ENCODE data around the gene CABCOCO1.

Gene CABCOCO1

GRCh38 chr10:61628875-61629513, 33.7 kb upstream of the CABCOCO1 start:
- H3K4me1 ChIP-seq (ENCODE audit: control insufficient read depth, insufficient read depth, low read length), result no peaks in the 10 kb centered on the region

GRCh38 chr10:61629576-61629975, 33.2 kb upstream of the CABCOCO1 start:
- Histone ChIP-seq H3K27me3 (ENCODE audit: control insufficient read depth, insufficient read depth, low read length) (no peaks in the 10 kb centered on the region), H3K36me3 (ENCODE audit: control insufficient read depth, insufficient read depth, low read length) (no peaks in the 10 kb centered on the region), H3K4me1 (ENCODE audit: control insufficient read depth, insufficient read depth, low read length) (no peaks in the 10 kb centered on the region), H3K9me3 (ENCODE audit: control insufficient read depth, low read length) (no peaks in the 10 kb centered on the region), H3K4me3 (ENCODE audit: low read length) (no peak overlapping the region), H3K9ac (ENCODE audit: low read length) (no peak overlapping the region)

More at GRCh38 chr10:61628875-61629513, 33.7 kb upstream of the CABCOCO1 start:
- no peak overlapping the region for H3K4me3 ChIP-seq (ENCODE audit: low read length)
- no peaks in the 10 kb centered on the region for H3K27me3 ChIP-seq (ENCODE audit: control insufficient read depth, insufficient read depth, low read length)
- H3K36me3 ChIP-seq (ENCODE audit: control insufficient read depth, insufficient read depth, low read length), result no peaks in the 10 kb centered on the region
- H3K9me3 ChIP-seq (ENCODE audit: control insufficient read depth, low read length), result no peaks in the 10 kb centered on the region
- H3K9ac ChIP-seq (ENCODE audit: low read length), result no peak overlapping the region

- Histone ChIP-seq H3K9me3 (ENCODE audit: control insufficient read depth, low read length) (no peaks in the 10 kb centered on the region), H3K36me3 (ENCODE audit: control insufficient read depth, insufficient read depth, low read length) (no peaks in the 10 kb centered on the region), H3K4me3 (ENCODE audit: low read length) (no peak overlapping the region), H3K9ac (ENCODE audit: low read length) (no peak overlapping the region), H3K27me3 (ENCODE audit: control insufficient read depth, insufficient read depth, low read length) (no peaks in the 10 kb centered on the region), H3K4me1 (ENCODE audit: control insufficient read depth, insufficient read depth, low read length) (no peaks in the 10 kb centered on the region)
These were observed 30.6 kb upstream of the CABCOCO1 start for GRCh38 chr10:61632057-61632670.

GRCh38 chr10:61633665-61634064, 29.1 kb upstream of the CABCOCO1 start:
- no peaks in the 10 kb centered on the region for H3K9me3 ChIP-seq (ENCODE audit: control insufficient read depth, low read length)
- H3K9ac ChIP-seq (ENCODE audit: low read length), result no peak overlapping the region
- H3K4me1 ChIP-seq (ENCODE audit: control insufficient read depth, insufficient read depth, low read length), result no peaks in the 10 kb centered on the region
- H3K36me3 ChIP-seq (ENCODE audit: control insufficient read depth, insufficient read depth, low read length), result no peaks in the 10 kb centered on the region
- H3K27me3 ChIP-seq (ENCODE audit: control insufficient read depth, insufficient read depth, low read length), result no peaks in the 10 kb centered on the region
- no peak overlapping the region for H3K4me3 ChIP-seq (ENCODE audit: low read length)

GRCh38 chr10:61634746-61635145, 28.0 kb upstream of the CABCOCO1 start:
- H3K27me3 ChIP-seq (ENCODE audit: control insufficient read depth, insufficient read depth, low read length), result no peaks in the 10 kb centered on the region
- H3K4me1 ChIP-seq (ENCODE audit: control insufficient read depth, insufficient read depth, low read length), result no peaks in the 10 kb centered on the region
- H3K4me3 ChIP-seq (ENCODE audit: low read length), result no peak overlapping the region
- no peaks in the 10 kb centered on the region for H3K9me3 ChIP-seq (ENCODE audit: control insufficient read depth, low read length)
- H3K9ac ChIP-seq (ENCODE audit: low read length), result no peak overlapping the region
- no peaks in the 10 kb centered on the region for H3K36me3 ChIP-seq (ENCODE audit: control insufficient read depth, insufficient read depth, low read length)

GRCh38 chr10:61635471-61635870, 27.3 kb upstream of the CABCOCO1 start:
- no peaks in the 10 kb centered on the region for H3K9me3 ChIP-seq (ENCODE audit: control insufficient read depth, low read length)
- H3K27me3 ChIP-seq (ENCODE audit: control insufficient read depth, insufficient read depth, low read length), result no peaks in the 10 kb centered on the region
- no peaks in the 10 kb centered on the region for H3K4me1 ChIP-seq (ENCODE audit: control insufficient read depth, insufficient read depth, low read length)
- no peak overlapping the region for H3K4me3 ChIP-seq (ENCODE audit: low read length)
- no peak overlapping the region for H3K9ac ChIP-seq (ENCODE audit: low read length)
- H3K36me3 ChIP-seq (ENCODE audit: control insufficient read depth, insufficient read depth, low read length), result no peaks in the 10 kb centered on the region

- H3K36me3 ChIP-seq (ENCODE audit: control insufficient read depth, insufficient read depth, low read length), result no peaks in the 10 kb centered on the region
- no peaks in the 10 kb centered on the region for H3K27me3 ChIP-seq (ENCODE audit: control insufficient read depth, insufficient read depth, low read length)
- H3K9ac ChIP-seq (ENCODE audit: low read length), result no peak overlapping the region
- no peaks in the 10 kb centered on the region for H3K4me1 ChIP-seq (ENCODE audit: control insufficient read depth, insufficient read depth, low read length)
- no peaks in the 10 kb centered on the region for H3K9me3 ChIP-seq (ENCODE audit: control insufficient read depth, low read length)
- no peak overlapping the region for H3K4me3 ChIP-seq (ENCODE audit: low read length)
These were observed 26.8 kb upstream of the CABCOCO1 start for GRCh38 chr10:61635932-61636331.

GRCh38 chr10:61639952-61640351, 22.8 kb upstream of the CABCOCO1 start:
- no peak overlapping the region for H3K4me3 ChIP-seq (ENCODE audit: low read length)
- H3K9me3 ChIP-seq (ENCODE audit: control insufficient read depth, low read length), result no peaks in the 10 kb centered on the region
- H3K4me1 ChIP-seq (ENCODE audit: control insufficient read depth, insufficient read depth, low read length), result no peaks in the 10 kb centered on the region
- no peaks in the 10 kb centered on the region for H3K27me3 ChIP-seq (ENCODE audit: control insufficient read depth, insufficient read depth, low read length)
- H3K9ac ChIP-seq (ENCODE audit: low read length), result no peak overlapping the region
- no peaks in the 10 kb centered on the region for H3K36me3 ChIP-seq (ENCODE audit: control insufficient read depth, insufficient read depth, low read length)

GRCh38 chr10:61640856-61641255, 21.9 kb upstream of the CABCOCO1 start:
- Histone ChIP-seq H3K27me3 (ENCODE audit: control insufficient read depth, insufficient read depth, low read length) (no peaks in the 10 kb centered on the region), H3K4me1 (ENCODE audit: control insufficient read depth, insufficient read depth, low read length) (no peaks in the 10 kb centered on the region), H3K36me3 (ENCODE audit: control insufficient read depth, insufficient read depth, low read length) (no peaks in the 10 kb centered on the region), H3K4me3 (ENCODE audit: low read length) (no peak overlapping the region), H3K9me3 (ENCODE audit: control insufficient read depth, low read length) (no peaks in the 10 kb centered on the region), H3K9ac (ENCODE audit: low read length) (no peak overlapping the region)

- H3K4me3 ChIP-seq (ENCODE audit: low read length), result no peak overlapping the region
- H3K27me3 ChIP-seq (ENCODE audit: control insufficient read depth, insufficient read depth, low read length), result no peaks in the 10 kb centered on the region
- H3K9ac ChIP-seq (ENCODE audit: low read length), result no peak overlapping the region
- no peaks in the 10 kb centered on the region for H3K4me1 ChIP-seq (ENCODE audit: control insufficient read depth, insufficient read depth, low read length)
- no peaks in the 10 kb centered on the region for H3K36me3 ChIP-seq (ENCODE audit: control insufficient read depth, insufficient read depth, low read length)
- no peaks in the 10 kb centered on the region for H3K9me3 ChIP-seq (ENCODE audit: control insufficient read depth, low read length)
These were observed 20.6 kb upstream of the CABCOCO1 start for GRCh38 chr10:61642150-61642571.

- H3K36me3 ChIP-seq (ENCODE audit: control insufficient read depth, insufficient read depth, low read length), result no peaks in the 10 kb centered on the region
- H3K27me3 ChIP-seq (ENCODE audit: control insufficient read depth, insufficient read depth, low read length), result no peaks in the 10 kb centered on the region
- no peak overlapping the region for H3K4me3 ChIP-seq (ENCODE audit: low read length)
- H3K9ac ChIP-seq (ENCODE audit: low read length), result no peak overlapping the region
- no peaks in the 10 kb centered on the region for H3K9me3 ChIP-seq (ENCODE audit: control insufficient read depth, low read length)
- no peaks in the 10 kb centered on the region for H3K4me1 ChIP-seq (ENCODE audit: control insufficient read depth, insufficient read depth, low read length)
These were observed 20.1 kb upstream of the CABCOCO1 start for GRCh38 chr10:61642676-61643075.

- no peak overlapping the region for H3K9ac ChIP-seq (ENCODE audit: low read length)
- no peaks in the 10 kb centered on the region for H3K4me1 ChIP-seq (ENCODE audit: control insufficient read depth, insufficient read depth, low read length)
- no peaks in the 10 kb centered on the region for H3K27me3 ChIP-seq (ENCODE audit: control insufficient read depth, insufficient read depth, low read length)
- H3K9me3 ChIP-seq (ENCODE audit: control insufficient read depth, low read length), result no peaks in the 10 kb centered on the region
- H3K36me3 ChIP-seq (ENCODE audit: control insufficient read depth, insufficient read depth, low read length), result no peaks in the 10 kb centered on the region
- no peak overlapping the region for H3K4me3 ChIP-seq (ENCODE audit: low read length)
These were observed 19.4 kb upstream of the CABCOCO1 start for GRCh38 chr10:61643316-61643751.

Data from mucosa of stomach (tissue), 1 donor.